SK-N-SH treated with all-trans-retinoic acid at 6 μM for 48 hours (cell line): ENCODE measurements around the gene FUZ.

Experiments used
- CREB5 ChIP-seq: fragments of 250-450 bp; sonication (Bioruptor Pico); IDR thresholded peaks from 2 replicates; pipeline ENCODE4 v1.5.1; 2020; ENCODE audit warnings: low read depth, mild to moderate bottlenecking, moderate library complexity
- GLIS3 ChIP-seq: fragments of 250-450 bp; sonication (Bioruptor Pico); IDR thresholded peaks from 2 replicates; pipeline ENCODE4 v1.5.0; 2020; ENCODE audit warnings: mild to moderate bottlenecking, moderate library complexity
- PATZ1 ChIP-seq: fragments of 250-450 bp; sonication (Bioruptor Pico); IDR thresholded peaks from 2 replicates; pipeline ENCODE4 v1.8.0; 2020; ENCODE audit warnings: mild to moderate bottlenecking, moderate library complexity, borderline replicate concordance
- POU6F1 ChIP-seq: fragments of 250-450 bp; sonication (Bioruptor Pico); IDR thresholded peaks from 2 replicates; pipeline ENCODE4 v1.8.0; 2021; ENCODE audit warnings: low read depth, mild to moderate bottlenecking, moderate library complexity, borderline replicate concordance
- RARB ChIP-seq: fragments of 250-450 bp; sonication (Bioruptor Pico); IDR thresholded peaks from 2 replicates; pipeline ENCODE4 v1.8.0; 2021; ENCODE audit warnings: mild to moderate bottlenecking, moderate library complexity
- SNAI2 ChIP-seq: fragments of 250-450 bp; sonication (Bioruptor Pico); IDR thresholded peaks from 2 replicates; pipeline ENCODE4 v1.5.0; 2020; ENCODE audit warnings: mild to moderate bottlenecking, moderate library complexity
- TCF4 ChIP-seq: fragments of 250-450 bp; sonication (Bioruptor Pico); IDR thresholded peaks from 2 replicates; pipeline ENCODE4 v1.8.0; 2021; ENCODE audit warnings: mild to moderate bottlenecking, moderate library complexity, borderline replicate concordance
- ZC3H10 ChIP-seq: fragments of 250-450 bp; sonication (Bioruptor Pico); IDR thresholded peaks from 2 replicates; pipeline ENCODE4 v1.5.1; 2021; ENCODE audit warnings: mild to moderate bottlenecking, moderate library complexity
- ZFP3 ChIP-seq: fragments of 250-450 bp; sonication (Bioruptor Pico); IDR thresholded peaks from 2 replicates; pipeline ENCODE4 v1.5.0; 2020; ENCODE audit warnings: mild to moderate bottlenecking, moderate library complexity
- ZFP30 ChIP-seq: fragments of 450-650 bp; formaldehyde crosslinking; IDR thresholded peaks from 2 replicates; pipeline ENCODE4 v1.5.0; 2022; ENCODE audit warnings: mild to moderate bottlenecking, moderate library complexity
- ZNF565 ChIP-seq: fragments of 450-650 bp; formaldehyde crosslinking; conservative IDR thresholded peaks from 2 replicates; pipeline ENCODE4 v1.5.0; 2020; ENCODE audit warnings: low read depth, mild to moderate bottlenecking, moderate library complexity

GRCh38 chr19:49791776-49792445 is 21.2 kb downstream of the FUZ start:
- TF ChIP-seq PATZ1 = no peak
- TF ChIP-seq TCF4 (CRISPR knock-in tag) = no peak
- TF ChIP-seq ZC3H10 = no peak
- TF ChIP-seq RARB (CRISPR knock-in tag) = no peak
- no peak for TF ChIP-seq CREB5
- TF ChIP-seq GLIS3 = no peak
- no peak for TF ChIP-seq SNAI2 (CRISPR knock-in tag)
- TF ChIP-seq ZFP3 (CRISPR knock-in tag) = no peak
- TF ChIP-seq ZFP30 (CRISPR knock-in tag) = no peak
- TF ChIP-seq POU6F1 (CRISPR knock-in tag) = no peak
- no peak for TF ChIP-seq ZNF565 (CRISPR knock-in tag)
